HG03135 (cell line): ENCODE data around the gene CSMD2.

Experiments
- ATAC-seq: cut with Tn5 transposase; IDR thresholded peaks from one replicate; pipeline ENCODE4 v1.9.1; 2021; ENCODE audit warnings: mild to moderate bottlenecking, moderate library complexity; ENCODE audit not compliant: unreplicated experiment

Gene CSMD2

DNA sequence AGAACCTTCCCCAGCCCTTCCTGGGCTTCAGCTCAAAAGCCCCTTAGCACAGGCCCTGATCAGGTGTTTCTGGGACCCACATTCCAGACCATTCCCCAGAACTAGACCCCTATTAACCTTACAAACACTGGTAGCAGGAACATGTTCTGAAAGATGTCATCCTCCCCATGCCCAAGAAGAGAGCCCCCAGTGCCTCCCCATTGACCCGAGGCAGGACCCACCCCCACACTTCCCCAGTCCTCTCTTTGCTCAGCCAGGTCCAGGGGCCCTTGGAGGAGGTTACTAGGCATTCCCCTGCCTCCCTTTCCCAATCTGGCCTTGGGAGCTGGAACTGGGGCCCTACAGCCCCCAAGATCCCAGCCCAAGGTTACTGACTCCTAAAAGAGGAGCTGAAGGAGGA lies 340.1 kb downstream of the CSMD2 start:
- ATAC-seq = no peak

DNA sequence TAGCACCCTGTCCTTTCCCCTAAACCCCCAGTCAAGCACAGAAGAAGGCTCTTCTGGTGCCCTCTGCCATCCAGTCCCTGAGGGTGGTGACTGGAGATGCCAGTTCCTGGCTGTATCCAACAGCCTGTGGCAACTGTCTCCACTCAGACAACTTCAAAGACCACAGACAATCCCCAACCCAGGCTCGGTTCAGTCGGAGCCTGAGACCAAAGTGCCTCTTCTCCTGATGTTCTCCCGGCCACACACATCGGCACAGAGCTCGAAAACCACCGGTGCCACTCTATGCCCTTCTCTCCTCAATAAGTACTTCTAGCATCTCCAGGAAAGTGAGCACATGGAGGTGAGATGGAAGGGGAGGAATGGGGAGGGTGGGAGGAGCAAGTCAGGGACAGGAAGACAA lies 340.7 kb downstream of the CSMD2 start:
- no peak for ATAC-seq

DNA sequence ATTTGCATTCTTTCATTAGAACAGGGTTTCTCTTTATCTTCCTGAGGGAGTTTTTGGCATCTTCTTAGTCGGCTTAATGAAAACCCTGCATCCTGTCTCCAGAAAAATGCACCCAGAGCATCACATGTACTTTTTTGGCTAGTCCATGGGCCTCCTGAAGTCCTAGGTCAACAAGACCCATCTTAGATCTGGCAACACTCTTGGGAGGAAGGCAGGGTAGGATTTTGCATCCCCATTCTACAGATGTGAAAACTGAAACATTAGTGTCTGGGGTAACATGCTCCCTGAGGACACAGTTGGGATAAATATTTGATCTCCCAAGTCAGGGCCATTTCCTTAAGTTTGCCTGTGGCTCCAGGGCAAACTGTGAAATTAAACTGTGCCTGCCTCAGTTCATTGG lies 341.2 kb downstream of the CSMD2 start:
- no peak for ATAC-seq

DNA sequence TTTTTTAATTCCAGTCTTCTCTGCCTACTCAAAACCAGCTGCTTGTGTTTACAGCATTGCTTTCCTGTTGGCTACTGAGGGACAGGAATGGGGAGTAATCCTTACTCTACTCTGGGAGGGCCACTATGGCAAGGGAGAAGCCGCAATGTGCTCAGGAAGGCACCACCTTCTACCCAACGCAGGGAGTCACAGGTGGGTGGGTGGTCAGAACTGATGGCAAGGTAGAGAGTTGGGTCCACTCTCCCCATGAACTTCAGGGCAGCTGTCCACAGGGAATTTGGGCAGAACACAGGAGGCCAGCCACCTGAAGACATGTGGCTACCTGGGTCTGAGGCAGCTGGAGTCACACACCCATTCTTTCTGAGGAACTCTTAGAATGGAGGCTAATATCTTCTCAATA lies 341.6 kb downstream of the CSMD2 start:
- no peak for ATAC-seq

DNA sequence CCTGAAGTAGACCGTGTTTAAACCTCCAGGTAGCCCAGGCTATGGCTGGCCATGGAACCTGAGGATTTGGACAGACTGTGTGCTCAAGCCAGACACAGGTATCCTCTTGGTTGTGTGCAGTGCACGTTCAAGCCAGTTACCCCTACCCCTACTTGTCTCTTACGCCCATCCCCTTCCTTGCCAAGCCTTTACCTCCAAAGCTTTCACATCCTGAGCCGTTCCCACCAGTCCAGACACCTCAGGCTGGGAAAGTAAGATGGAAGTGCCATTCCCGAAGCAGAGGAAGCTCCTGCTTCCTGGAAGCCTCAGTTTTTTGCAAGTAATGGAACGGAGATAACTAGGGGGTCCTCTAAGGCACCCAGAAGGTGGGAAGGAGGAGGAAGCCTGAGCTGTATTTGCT lies 342.6 kb downstream of the CSMD2 start:
- ATAC-seq = no peak

DNA sequence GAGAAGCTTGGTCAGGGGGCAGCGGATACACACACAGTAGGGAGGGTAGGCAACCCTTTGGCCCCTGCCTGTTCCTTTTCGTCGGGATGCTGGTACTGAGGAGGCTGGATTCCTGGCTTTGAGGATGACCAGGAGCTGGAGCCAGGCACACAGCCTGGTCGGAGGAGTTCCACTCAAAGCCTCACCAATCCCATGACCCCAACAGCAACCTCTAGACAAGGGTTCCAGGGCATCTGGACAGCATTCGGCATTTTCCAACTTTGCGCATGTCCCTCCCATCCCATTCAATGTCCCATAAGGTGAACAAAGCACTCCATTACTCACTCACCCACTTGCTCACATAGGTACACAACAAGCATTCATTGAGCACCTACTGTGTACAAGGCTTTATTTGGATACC lies 343.7 kb downstream of the CSMD2 start:
- no peak for ATAC-seq

DNA sequence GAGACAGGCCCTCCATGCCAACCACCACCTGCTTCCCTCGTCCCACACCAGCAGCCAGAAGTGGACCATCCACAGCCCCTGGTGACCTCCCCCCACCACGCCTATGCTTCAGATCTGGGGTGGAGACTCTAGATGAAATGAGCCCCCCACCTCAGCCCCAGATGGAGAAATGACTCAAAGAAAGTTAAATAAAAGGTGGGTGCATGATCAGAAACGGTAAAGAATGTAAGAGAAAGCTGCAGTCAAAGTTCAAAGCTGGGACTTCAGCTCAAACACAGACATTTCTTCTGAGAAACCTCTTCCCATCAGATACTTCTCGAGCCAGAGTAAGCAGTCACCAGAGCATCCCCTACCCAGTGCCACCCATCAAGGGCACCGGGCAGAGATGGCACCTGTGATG lies 344.2 kb downstream of the CSMD2 start:
- no peak for ATAC-seq

DNA sequence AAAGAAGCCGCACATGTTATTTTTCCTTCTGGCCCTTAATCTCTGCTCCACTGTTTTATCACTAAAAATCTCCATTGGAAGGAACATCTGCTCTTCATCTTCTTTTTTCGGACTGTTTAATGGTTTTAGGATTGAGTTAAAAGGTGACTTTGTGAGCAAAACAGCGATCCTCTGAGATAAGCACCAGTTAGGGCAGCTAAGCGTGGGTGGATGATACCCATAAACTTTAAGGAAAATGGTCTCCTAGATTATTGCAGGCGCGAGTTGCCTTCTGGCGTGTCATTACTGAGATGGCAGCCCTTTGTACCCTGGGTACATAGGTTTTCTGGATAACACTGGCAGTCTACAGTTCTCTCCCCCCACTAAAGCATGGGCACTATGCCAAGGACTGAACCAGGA lies 345.1 kb downstream of the CSMD2 start:
- no peak for ATAC-seq

DNA sequence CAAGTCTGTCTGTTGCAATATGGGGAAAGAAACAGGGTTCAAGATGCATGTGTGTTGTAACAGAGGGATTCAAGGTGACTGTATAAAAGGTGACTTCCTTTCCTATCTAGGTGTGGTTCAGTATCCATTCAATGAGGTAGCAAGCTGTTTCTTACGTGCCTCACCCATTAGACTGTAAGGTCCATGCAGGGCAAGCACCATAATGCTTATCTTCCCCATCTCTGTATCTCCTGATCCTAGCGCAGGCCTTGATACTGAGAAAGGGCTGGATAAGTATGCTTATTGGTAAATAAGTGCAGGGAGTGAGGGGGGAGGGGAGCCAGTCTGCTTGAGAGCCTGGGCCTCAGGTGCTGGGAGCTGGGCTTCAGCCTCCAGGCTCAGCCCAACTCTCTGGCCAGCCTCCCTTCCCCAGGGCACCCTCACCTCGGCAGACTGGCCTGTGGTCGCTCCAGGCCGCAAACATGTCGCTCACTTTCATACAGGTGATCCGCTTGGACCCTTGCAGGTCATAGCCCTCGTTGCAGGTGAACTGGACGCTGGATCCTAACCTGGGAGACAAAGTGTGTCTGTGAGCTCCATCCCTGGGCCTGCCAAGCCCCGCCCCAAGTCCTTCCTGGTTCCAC lies 345.6 kb downstream of the CSMD2 start:
- no peak for ATAC-seq

DNA sequence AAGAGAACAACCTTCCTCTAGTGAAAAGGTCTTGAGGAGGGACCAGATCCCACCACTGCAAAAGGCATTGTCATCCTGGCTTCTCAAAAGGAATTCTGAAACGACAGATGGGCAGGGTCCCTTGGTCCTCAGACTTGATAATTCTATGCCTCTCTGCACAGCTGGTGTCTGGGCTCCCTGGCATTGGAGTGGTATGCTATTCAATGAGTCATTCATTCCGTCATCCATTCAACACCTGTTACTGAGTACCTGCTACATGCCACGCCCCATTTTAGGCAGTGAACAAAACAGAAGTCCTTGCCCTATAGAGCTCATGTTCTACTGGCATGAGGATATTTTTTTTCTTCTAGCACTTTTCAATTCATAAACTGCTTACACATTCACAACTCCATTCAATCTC lies 347.0 kb downstream of the CSMD2 start:
- ATAC-seq = no peak

DNA sequence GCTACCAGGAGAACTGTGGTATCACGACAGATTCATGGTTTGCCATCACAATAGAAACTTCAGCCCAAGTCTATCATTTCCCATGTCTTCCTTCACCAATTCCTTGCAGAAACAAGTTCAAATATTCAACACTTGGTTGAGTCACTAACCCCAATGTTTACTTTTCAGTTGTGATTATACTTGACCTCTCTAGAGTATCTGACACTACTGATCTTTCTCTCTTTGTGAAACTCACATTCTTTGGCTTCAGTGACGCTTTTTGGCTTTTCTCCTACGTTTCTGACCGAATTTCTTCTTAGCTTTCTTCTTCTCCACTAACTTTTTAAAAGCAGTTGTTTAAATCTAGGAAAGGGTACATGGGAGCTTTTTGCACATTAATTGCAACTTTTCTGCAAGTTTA lies 350.0 kb downstream of the CSMD2 start:
- no peak for ATAC-seq

DNA sequence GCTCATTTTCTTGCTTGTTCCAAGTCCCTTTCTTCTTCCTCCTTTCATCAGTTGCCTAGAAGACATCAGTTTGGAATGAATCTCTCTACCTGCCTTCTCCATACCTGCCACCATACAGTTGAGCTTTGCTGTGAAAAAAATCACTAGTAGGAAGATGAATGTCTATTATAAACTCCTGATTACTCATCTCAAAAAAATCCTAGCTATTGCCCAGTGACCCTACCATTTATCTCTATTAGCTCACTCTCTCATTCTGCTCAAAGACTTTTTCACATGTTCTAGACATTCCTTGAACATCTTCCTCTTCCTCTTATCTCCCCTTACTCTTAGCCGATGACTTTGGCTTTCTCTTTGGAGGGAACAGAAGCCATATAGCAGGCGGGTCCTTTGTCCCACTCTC lies 350.9 kb downstream of the CSMD2 start:
- ATAC-seq = no peak

DNA sequence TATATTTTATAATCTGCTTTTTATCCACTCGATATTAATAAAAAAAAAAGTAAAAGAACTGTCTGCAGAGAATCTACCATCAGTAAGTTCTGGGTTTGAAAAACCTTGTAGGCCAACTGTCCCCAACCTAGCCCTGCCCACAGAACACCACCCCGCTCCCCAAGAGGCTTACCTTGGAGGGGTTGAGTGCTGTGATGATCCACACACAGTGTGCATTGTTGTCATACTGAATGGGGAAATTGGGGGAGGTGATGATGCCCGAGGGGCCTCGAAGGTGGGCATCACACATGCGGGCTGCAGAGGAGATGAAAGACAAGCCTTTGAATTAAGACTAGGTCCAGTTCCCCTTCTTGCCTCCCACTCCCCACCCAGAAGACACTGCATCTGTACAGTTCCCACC lies 354.5 kb downstream of the CSMD2 start:
- no peak for ATAC-seq

DNA sequence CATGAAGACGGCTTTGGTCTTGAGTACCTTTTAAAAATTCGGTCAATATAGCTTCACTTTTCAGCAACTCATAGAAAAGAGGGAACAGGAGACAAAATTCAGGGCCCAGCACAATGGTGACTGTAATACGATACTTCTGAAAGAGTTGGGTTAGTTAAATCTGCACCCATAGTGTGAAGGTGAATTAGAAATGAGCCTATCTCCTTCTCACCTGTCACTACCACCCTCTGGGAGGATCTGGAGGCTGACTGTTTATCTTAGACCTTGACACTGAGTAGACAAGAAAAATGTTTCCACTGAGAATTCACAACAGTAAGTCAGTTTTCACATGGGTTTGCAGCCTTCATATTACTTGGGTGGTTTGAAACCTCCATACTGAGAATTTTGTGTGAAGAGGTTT lies 359.0 kb downstream of the CSMD2 start:
- ATAC-seq = no peak

DNA sequence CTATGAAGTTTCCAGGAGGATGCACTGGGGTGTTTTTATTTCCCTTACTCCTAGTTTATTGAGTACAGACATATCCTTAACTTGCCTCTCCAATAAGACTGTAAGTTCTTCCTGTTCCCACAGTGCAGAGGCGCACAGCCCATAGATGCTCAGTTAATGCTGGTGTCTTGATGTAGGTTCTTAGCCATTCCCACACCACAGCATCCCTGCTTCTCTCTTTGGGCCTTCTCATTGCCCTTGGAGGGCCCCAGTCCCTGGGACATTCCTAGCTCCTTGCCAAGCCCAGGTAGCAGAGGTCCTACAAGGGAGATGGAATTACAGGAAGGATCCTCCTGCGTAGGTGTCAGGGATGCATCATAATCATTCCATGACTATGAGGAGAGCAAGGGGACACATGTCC lies 362.8 kb downstream of the CSMD2 start:
- ATAC-seq = no peak

DNA sequence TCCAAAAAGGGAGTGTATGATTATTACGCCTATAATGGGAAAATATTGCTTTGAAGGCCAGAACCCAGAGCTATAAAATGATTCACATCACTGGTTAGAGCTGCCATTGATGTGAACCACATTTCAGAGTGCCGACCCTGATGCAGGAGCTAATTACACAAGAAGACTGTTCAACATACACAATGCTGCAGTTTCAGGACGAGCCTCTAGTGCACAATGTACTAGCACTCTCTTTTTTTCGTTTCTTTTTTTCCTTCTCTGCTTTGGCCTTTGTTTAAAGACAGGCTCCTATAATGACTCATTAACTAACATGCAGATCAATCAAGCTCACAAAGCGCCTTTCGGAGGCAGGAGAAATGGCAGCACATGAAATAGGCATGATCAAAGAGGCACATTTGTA lies 367.2 kb downstream of the CSMD2 start:
- no peak for ATAC-seq

DNA sequence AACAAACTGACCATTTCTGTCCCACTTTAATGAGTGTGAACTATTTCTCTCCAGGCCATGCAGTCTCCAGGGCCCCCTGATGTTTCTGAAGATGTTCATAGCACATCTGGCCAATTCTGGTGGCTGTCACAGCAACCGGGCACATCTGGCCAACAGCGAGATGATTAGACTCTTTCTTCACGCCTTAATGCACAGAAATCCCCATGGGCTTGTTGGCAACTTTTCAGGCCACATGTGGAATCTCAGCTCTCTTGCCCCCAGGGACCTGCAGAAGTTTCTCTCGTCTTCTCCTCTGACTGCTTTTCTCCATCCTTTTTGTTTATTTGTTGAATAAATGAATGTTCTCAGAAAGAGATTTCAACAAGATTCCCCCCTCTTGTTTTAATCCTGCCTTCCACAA lies 372.4 kb downstream of the CSMD2 start:
- ATAC-seq = no peak

DNA sequence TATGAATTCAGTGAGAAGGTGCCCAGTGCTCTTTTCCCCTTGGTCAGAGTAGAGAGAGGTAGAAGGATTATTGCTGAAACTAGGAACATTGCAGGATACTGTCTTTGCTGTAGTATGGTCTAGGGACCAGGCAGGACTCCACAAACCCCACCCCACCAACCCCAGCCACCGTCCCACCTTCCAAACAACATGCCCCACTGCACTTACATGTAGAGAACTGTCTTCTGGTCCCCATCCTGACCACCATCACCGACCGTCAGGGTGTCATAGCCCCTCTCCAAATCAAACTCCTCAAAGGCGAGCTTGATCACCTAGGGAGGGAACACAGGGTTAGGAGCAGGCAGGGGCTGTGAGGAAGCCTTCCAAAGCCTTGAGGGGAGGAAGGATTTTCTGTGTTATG lies 372.8 kb downstream of the CSMD2 start:
- ATAC-seq = no peak

DNA sequence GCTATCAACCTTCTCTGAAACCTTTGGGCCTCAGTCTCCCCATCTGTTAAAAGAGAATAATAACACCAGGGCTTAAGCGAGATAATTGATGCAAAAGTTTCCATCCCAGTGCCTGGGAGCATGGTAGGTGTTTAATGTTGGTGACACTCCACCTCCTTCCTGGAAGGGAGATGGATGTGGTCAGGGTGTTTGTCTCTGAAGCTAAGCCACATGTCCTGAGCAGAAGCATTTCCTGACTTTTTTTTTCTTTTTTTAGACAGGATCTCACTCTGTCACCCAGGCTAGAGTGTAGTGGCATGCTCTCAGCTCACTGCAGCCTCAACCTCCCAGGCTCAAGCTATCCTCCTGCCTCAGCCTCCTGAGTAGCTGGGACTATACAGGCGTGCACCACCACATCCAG lies 373.8 kb downstream of the CSMD2 start:
- ATAC-seq = no peak

DNA sequence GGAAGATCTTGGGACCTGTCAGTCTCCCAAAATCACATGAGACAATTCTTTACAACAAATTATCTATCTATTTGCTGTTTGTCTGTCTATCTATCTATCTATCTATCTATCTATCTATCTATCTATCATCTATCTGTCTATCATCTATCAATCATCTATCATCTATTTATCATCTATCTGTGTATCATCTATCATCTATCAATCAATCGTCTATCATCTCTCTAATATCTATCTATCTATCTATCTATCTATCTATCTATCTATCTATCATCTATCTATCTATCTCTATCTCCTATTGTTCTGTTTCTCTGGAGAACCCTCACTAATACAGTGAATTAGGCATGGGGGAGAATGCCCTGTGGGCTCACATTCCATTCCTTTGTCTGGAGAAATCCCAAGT lies 374.5 kb downstream of the CSMD2 start:
- ATAC-seq = no peak

DNA sequence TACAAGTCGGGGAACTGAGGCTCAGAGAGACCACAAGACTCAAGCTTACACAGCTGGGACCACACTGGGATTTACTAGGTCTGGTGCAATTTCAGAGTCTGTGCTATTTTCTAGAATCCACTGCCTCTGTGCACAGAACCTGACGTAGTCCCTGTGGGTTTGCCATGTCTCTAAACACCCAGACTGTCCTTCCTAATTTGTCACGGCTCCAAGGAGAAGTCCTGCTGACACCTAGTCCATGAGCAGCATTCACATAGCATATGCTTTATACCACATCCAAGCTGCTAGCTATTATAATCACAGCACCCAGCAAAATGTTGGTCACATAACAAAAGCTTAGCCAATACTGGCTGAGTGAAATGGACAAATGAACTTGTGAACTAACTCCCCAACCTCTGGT lies 380.2 kb downstream of the CSMD2 start:
- ATAC-seq = no peak

DNA sequence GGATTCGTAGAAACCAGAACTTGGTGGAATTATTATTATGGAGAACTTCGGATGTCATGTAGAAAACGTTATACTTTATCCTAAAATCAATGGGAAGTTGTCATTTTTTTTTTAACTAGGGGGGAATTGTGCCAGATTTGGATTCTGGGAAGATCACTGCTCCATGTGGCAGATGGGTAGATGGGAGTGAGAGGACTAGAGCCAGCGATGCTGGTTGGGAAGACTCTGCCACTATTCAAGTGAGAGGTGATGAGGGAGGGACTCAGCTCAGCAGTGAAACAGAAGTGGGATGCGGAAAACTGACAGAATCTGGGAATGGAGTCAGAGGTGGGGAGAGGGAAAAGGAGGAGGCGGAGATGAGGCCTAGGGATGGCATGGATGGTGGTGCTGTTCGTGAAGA lies 382.3 kb downstream of the CSMD2 start:
- no peak for ATAC-seq

DNA sequence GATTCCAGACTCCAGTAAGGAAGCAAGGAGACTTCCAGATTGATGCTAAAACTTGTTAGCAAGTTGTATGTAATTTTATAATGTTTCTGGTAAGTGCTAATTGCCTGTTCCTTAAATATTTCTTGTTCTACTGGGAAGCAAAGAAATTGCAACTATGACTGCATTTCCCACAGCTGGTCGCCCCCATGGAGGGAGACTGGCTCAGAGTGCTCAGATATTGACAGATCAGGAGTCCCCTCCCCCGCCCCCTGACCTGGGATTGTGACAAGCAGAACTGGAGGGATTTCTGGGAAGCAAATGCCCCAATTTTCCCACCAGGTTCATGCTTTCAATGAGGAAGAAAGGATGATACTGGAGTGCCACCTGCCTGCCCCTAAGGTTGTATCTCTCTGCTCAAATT lies 383.4 kb downstream of the CSMD2 start:
- ATAC-seq = no peak

DNA sequence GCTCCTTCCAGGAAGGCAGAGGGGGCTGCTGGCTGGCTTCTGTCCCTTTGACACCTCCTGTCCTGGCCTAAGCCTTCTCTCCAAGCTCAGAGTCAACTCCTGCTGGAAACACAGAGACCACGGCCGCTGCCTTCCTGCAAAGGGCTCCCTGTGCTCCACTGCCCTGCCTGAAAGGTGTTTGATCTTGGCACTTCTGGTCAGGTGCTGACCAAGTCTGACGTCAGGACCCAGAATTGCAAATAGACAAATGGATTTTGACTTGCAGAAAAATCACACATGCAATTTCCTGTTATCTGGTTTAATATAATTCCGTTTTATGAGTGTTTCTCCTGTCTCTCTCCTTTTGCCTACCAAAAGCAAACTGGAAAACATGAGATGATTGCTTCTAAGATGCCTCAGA lies 387.7 kb downstream of the CSMD2 start:
- ATAC-seq = no peak
